HG03342 (cell line): ENCODE data around the gene ADGRL3.

Experiments
- ATAC-seq: cut with Tn5 transposase; IDR thresholded peaks from one replicate; pipeline ENCODE4 v1.9.1; 2021; ENCODE audit warnings: mild to moderate bottlenecking, moderate library complexity; ENCODE audit not compliant: unreplicated experiment

The ADGRL3 gene

DNA sequence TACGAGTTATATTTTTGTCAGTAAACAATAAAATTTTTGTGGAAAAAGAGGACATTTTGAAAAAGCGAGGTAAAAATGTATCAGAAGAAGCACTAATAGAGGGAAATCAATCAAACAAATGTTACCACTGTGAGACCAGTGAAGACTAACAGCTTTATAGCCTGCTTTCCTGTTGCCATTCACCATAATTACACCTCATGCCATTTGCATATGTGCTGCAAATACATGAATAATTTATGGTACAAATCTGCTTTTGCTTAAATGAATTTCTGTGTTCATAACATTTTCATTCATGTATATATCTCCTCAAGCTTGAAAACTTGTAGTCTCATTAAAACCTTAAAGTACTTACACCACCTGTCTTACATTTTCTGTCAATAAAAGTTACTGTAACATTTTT, 830.8 kb downstream of the ADGRL3 start:
- no peak for ATAC-seq

- ATAC-seq: no peak
Measured at GRCh38 chr4:62037571-62037970, 837.4 kb downstream of the ADGRL3 start.

DNA sequence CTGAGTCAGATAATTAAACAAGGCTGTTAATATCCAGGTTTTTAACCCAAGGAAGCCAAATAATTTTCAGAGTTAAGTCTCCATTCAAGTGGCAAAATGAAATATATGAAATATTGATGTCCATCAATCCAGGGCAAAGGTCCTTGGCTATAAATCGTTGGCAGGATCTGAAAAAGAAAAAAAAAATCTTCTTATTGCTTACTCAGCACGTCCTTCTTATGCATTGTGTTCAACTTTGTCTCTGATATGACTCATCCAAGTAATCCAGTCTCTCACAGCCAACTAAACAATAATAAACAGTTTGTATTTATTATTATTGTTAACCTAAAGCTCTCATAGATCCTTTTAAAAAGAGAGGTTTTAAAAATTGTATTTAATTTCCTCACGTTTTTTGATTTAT, 851.2 kb downstream of the ADGRL3 start:
- ATAC-seq: no peak

DNA sequence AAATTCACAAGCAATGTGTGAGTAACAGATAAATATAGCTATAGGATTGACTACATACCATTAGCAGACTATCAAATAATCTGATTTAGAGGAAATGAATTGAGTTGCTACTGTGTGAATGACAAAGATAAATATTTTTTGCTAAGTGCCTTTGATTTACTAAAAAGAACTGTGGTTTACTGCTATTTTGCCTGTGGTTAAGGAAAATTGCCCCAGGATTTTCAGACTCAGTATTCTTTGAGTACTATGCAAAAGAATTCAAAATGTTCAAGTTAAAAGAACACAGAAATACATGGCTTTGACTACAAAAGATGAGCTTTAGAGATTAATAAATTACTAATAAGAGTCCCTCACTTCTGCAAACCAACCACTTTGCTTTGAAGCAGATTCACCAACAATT, 853.8 kb downstream of the ADGRL3 start:
- no peak for ATAC-seq

DNA sequence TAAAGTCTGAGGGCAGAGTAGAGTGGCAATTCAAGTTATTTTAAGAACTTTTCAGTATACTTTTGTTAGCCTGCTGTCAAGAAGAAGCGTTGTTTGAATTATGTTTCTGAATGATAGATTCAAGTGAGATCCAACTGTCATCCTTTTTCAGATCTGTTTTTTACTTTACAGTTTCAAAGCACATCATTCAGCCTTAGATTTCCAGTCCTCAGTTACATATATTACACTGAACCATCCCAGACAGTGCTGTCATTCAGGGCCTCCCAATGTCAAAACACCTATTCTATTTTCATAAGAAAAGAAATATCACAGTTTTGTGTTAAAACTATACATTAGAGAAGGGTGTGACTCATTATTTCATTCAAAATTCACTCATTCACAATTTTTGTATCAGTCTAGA, 856.9 kb downstream of the ADGRL3 start:
- no peak for ATAC-seq

DNA sequence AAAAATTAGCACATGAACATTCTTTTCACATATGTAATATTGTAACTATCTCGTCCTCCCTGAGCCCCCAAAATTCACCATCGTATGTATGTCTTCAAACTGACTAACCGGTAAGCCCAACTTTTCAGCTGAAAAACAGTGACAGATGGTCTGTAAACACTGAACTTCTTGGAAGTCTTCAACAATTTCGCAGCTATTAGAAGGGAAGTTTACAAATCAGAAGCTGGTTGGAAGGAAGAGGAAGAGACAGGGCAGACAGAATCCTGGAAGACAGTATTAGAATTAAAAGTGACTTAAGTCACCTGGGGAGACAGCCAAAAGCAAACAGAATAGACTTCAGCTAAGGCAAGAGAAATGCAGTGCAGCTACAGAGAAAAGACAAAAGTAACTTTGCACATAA, 858.4 kb downstream of the ADGRL3 start:
- no peak for ATAC-seq

- ATAC-seq: no peak
Measured at GRCh38 chr4:62070291-62070852, 870.2 kb downstream of the ADGRL3 start.

DNA sequence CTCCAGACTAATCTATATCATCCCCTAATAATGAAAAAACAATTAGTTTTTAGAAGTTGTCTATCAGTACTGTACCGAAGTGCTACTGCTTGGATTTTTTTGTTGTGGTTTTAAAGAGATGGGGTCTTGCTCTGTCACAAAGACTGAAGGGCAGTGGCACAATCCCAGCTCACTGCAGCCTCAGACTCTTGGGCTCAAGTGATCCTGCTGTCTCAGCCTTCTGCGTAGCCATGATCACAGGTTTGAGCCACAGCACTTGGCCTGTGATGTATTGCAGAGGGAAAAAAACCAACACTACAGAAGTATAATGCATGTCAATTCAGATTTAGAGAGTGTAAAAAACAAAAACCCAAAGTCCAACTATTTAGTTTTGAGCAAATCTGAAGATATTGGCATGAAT, 875.0 kb downstream of the ADGRL3 start:
- no peak for ATAC-seq

DNA sequence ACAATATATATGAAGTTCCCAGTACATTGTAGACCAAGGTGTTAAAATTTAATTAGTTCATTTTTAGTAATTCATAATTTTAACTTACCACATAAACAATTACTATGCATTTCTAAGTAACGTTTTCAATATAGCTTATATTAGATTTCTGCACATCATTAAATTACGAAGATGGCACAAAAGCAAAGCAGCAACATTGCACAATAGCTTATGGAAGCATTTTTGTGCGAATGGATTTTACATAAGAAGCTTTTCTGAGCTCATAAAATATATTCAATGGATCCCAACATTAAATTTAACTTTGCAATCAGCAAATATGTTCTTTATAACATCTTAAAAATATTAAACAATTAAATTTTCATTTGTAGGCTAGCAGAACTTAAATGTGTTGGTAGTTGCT, 875.4 kb downstream of the ADGRL3 start:
- no peak for ATAC-seq

DNA sequence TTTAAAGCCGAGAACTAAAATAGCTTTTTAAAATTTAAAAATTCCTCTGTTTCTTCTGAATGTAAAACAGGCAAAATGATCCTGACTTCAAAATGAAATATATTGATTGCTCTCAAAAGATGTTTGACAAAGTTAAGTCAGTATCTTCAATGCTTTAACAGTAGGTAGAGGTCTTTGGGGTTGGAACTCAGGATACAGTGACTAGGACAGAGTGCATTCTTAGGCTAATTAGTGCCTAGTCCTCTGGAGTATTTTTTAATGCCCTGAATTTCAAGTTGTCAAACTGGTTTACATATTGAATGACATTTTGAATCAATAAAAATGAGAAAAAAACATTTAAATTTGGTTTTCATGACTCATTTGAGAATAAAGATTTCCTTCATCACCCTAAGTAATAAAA, 877.3 kb downstream of the ADGRL3 start:
- ATAC-seq: no peak

DNA sequence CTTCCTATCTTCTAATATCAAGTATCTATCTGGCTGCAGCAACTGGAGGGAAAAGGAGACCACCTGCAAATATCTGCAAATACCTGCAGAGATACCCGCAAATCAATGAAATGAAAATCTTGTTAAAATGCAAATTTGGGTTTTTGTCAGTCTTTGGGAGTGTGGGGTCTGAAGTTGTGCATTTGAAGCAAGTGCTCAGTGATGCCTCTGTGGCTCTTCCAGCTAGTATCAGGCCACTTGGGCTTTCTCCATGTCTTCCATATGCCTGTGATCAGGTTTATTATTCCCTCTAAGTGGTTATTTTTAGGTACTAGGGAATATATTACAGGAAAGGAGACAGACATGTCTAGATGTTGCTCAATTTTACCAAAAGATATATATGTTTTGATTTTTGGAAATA, 880.3 kb downstream of the ADGRL3 start:
- ATAC-seq: no peak

DNA sequence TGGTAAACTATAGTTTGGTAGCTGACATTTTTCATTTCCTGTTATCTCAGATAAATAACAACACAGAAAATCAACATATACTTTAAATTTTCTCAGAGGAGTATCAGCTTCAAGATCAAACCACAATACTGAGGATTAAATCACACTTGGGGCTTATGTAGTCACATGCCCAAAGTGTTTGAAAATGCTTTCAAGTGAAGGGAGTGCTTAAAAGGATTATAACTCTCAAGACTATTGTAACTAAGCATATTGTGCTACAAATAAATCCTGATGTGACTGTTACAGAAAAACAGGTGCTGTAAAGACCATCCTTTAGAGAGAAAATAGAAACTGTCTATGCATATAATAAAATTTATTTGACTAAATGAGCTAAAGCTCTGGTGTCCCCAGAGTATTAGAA, 887.6 kb downstream of the ADGRL3 start:
- ATAC-seq: no peak

DNA sequence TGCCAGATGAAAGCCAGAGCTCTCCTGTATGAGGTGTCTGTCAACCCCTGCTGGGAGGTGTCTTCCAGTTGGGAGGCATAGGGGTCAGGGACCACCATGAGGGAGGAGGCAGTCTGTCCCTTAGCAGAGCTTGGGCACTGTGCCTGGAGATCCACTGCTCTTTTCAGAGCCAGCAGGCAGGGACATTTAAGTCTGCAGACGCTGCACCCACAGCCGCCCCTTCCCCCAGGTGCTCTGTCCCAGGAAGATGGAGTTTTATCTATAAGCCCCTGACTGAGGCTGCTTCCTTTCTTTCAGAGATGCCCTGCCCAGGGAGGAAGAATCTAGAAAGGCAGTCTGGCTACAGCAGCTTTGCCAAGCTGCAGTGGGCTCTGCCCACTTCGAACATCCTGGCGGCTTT, 893.6 kb downstream of the ADGRL3 start:
- no peak for ATAC-seq

DNA sequence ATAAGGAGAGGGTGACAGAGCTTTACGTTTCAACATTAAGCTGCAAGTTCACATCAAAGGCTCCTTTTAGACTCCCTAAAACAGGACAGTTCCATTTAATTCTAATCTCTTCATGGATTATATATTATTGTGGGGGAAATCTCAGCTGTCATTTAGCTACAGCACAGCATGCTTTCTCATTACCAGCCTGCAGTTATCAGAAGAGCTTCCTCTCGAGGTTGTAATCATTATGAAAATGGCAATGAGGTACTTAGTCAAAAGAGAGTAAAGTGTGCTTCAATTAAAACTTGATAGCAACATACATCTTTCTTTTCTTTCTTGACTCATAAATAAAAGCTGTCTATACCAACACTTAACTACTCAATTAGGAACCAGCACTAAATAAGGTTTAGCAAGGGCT, 896.8 kb downstream of the ADGRL3 start:
- ATAC-seq: no peak

GRCh38 chr4:62115216-62115615, 915.1 kb downstream of the ADGRL3 start:
- no peak for ATAC-seq

- ATAC-seq: no peak
Measured at GRCh38 chr4:62117886-62118285, 917.8 kb downstream of the ADGRL3 start.

DNA sequence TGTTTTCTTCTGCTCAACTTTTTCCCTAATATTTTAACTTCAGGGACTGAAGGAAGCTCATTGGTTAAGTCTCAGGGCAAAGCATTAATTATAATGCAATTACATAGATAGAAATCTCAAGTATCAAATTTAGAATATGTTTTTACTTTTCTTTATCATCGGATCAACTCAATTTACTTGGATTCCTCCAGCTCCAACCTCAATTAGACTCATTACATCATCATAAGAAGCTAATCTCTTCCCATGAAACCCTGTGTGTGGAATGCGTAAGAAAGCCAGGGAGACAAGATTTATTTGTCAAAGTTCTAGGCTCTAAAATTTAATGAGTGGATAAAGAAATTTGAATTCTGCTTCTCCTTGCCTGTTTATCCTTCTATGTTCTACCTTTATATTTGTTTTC, 918.4 kb downstream of the ADGRL3 start:
- ATAC-seq: no peak

DNA sequence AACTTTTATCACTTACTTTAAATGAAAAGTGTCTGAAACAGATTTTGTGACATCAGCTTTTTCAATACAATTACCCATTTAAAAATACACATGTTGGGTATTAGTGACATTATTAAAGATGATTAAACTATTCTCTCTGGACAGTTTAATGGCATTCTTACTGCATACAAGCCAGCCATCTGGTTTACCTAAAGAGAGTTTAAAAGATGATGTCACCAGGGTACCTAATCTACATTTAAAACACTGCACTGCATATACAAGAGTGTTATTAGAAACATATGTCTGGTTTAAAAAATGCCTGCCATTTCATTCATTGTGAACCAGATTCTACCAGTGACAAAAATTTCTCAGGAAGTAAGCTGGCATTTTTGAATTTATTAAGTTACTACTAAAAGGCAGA, 919.1 kb downstream of the ADGRL3 start:
- no peak for ATAC-seq

- no peak for ATAC-seq
Measured at GRCh38 chr4:62126064-62126732, 926.1 kb downstream of the ADGRL3 start.
